ENCODE measurements around the gene MICALL1.

DNA sequence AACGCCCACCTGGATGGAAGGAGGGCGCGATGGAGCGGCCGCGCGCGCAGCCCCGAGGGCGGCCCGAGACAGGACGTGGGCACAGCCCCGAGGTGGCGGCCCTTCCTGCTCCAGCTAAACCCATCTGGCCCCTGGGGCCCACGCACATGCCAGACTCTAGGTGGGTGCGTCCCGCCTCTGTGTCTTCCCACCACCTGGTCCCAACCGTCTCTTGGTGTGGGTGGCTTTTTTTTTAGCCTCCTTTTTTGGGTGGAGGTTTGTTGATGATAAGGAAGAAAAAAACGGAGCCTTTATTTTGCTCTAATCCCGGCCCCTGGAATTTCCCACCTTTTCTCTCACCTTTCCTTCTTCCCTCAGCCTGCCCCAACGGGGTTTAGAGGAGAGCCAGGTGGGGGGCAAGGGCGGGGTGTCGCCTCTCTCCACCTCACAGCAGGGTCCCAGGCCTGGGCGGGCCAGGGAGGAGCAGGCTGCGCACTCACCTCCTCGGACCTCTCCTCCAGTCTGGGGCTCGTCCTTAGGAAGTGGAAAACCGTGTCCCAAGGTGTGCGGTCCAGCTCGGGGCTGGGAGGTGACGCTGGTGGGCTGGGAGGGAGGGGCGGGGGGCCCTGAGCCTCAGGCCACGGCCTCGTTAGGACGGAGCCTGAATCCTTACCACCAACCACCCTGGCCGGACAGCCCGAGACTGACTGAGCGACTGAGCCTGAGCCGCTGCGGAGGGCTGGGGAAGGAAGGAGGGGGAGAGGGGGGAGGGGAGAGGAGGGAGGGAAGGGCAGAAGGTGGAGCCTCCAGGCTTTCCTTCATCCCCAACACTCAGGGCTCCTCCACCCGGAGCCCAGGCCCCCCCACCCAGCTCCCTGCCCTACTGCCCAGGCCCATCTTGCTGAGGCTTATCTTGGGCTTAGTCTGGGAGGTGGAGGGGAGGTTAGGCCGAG is 78.0 kb downstream of the MICALL1 start, which contains the start of gene SOX10:
- TF ChIP-seq, protein P1, sequence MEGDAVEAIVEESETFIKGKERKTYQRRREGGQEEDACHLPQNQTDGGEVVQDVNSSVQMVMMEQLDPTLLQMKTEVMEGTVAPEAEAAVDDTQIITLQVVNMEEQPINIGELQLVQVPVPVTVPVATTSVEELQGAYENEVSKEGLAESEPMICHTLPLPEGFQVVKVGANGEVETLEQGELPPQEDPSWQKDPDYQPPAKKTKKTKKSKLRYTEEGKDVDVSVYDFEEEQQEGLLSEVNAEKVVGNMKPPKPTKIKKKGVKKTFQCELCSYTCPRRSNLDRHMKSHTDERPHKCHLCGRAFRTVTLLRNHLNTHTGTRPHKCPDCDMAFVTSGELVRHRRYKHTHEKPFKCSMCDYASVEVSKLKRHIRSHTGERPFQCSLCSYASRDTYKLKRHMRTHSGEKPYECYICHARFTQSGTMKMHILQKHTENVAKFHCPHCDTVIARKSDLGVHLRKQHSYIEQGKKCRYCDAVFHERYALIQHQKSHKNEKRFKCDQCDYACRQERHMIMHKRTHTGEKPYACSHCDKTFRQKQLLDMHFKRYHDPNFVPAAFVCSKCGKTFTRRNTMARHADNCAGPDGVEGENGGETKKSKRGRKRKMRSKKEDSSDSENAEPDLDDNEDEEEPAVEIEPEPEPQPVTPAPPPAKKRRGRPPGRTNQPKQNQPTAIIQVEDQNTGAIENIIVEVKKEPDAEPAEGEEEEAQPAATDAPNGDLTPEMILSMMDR (IDR thresholded peaks at IDR 0.05): no peak
- TF ChIP-seq EZH2 (IDR thresholded peaks at IDR 0.05) (peak; percentile 61), EZH2phosphoT487 (IDR thresholded peaks at IDR 0.05) (no peak)
